Activated CD4-positive, alpha-beta T cell treated with anti-CD3 and anti-CD28 coated beads, Interleukin-2, amount 10 ng/mL, durations not matched to agents 7 days and 5 days (primary cell): ENCODE results near the gene PLGLB1. TPM values are rescaled to one million over a fixed set of nuclear protein-coding genes. Genes with fewer than 3 reads are reported as not detected.
"Not testable (repeated sequence)": the region's sequence is repeated elsewhere in the genome, so short reads cannot be mapped to it uniquely, and the experiment has no call there.

ENCODE experiments used
- CTCF ChIA-PET: fragments of 350-600 bp; sonication (Branson Sonifier 250); formaldehyde crosslinking; loops from one replicate; lab custom pipeline; 2021; ENCODE audit warnings: antibody characterized with exemption; lab: Charles Lee
- POLR2A ChIA-PET: fragments of 350-600 bp; sonication (Branson Sonifier 250); formaldehyde crosslinking; loops from one replicate; lab custom pipeline; 2021; ENCODE audit warnings: antibody characterized with exemption; lab: Charles Lee
- DNase-seq: peaks from one replicate; pipeline ENCODE4 v3.0.0-alpha.2; 2020
- H3K27ac Mint-ChIP-seq: one replicate; pipeline ENCODE4 v1.8.0; 2021; ENCODE audit warnings: mild to moderate bottlenecking, moderate library complexity, mixed read lengths
- H3K27me3 Mint-ChIP-seq: one replicate; pipeline ENCODE4 v1.8.0; 2021; ENCODE audit warnings: mixed read lengths
- H3K36me3 Mint-ChIP-seq: one replicate; pipeline ENCODE4 v1.8.0; 2021; ENCODE audit warnings: low read depth, mixed read lengths
- H3K4me1 Mint-ChIP-seq: one replicate; pipeline ENCODE4 v1.8.0; 2021; ENCODE audit warnings: mixed read lengths
- H3K4me3 Mint-ChIP-seq: one replicate; pipeline ENCODE4 v1.8.0; 2021; ENCODE audit warnings: mild to moderate bottlenecking, moderate library complexity, mixed read lengths
- H3K9me3 Mint-ChIP-seq: one replicate; pipeline ENCODE4 v1.8.0; 2021; ENCODE audit warnings: mixed read lengths
- total RNA-seq, 2 experiments: library from RNA; stranded (reverse); gene quantifications; one replicate each; pipeline ENCODE4 v1.2.3, GENCODE V29; 2021

PLGLB1 gene
- total RNA-seq, 2 experiments from 2014 or later = 3.1 to 4.7 TPM

- CTCF ChIA-PET, H3K9me3 Mint-ChIP-seq, H3K36me3 Mint-ChIP-seq, H3K4me1 Mint-ChIP-seq, H3K27me3 Mint-ChIP-seq, POLR2A ChIA-PET, DNase-seq, H3K27ac Mint-ChIP-seq, H3K4me3 Mint-ChIP-seq: not testable (repeated sequence)
Observed at GRCh38 chr2:87019053-87019452, 2.6 kb downstream of the PLGLB1 start.

- POLR2A ChIA-PET, H3K4me3 Mint-ChIP-seq, H3K36me3 Mint-ChIP-seq, H3K27me3 Mint-ChIP-seq, H3K27ac Mint-ChIP-seq, H3K4me1 Mint-ChIP-seq, DNase-seq, CTCF ChIA-PET, H3K9me3 Mint-ChIP-seq: not testable (repeated sequence)
Observed at GRCh38 chr2:87014489-87015169, 7.0 kb downstream of the PLGLB1 start.

- H3K9me3 Mint-ChIP-seq, DNase-seq, H3K4me3 Mint-ChIP-seq, H3K27me3 Mint-ChIP-seq, H3K27ac Mint-ChIP-seq, H3K4me1 Mint-ChIP-seq, H3K36me3 Mint-ChIP-seq, POLR2A ChIA-PET, CTCF ChIA-PET: not testable (repeated sequence)
Observed at GRCh38 chr2:87004398-87004797, 17.2 kb downstream of the PLGLB1 start.

Other genes with a start within 250 kb of the PLGLB1 start
- gene CD8A, start 230.9 kb downstream of the PLGLB1 start, total RNA-seq = under 1 TPM; 0.72 to 0.77 TPM
- 1 to 10 TPM; 1.2 to 1.3 TPM for gene CD8B, start 160.0 kb downstream of the PLGLB1 start, total RNA-seq
- under 1 TPM; 0.37 to 0.94 TPM for gene RGPD1, start 79.7 kb downstream of the PLGLB1 start, total RNA-seq